Left ventricle myocardium inferior (tissue), 1 donor: ENCODE measurements around the gene CBL. TPM values are rescaled to one million over a fixed set of nuclear protein-coding genes. Genes with fewer than 3 reads are reported as not detected.

ENCODE experiments used
- DNase-seq: peaks from one replicate; pipeline ENCODE4 v3.0.0-alpha.2; 2020
- H3K27ac ChIP-seq: fragments of 200-600 bp; replicated peaks from 2 replicates; pipeline ENCODE4 v1.8.0; 2021
- H3K27me3 ChIP-seq: fragments of 200-600 bp; 2 replicates; pipeline ENCODE4 v1.8.0; 2021; ENCODE audit warnings: low read depth
- H3K36me3 ChIP-seq: fragments of 200-600 bp; 2 replicates; pipeline ENCODE4 v1.8.0; 2021
- H3K4me1 ChIP-seq: fragments of 200-600 bp; 2 replicates; pipeline ENCODE4 v1.8.0; 2021
- H3K4me3 ChIP-seq: fragments of 200-600 bp; 2 replicates; pipeline ENCODE4 v1.8.0; 2021; ENCODE audit warnings: mild to moderate bottlenecking, moderate library complexity
- H3K9me3 ChIP-seq: fragments of 200-600 bp; replicated peaks from 2 replicates; pipeline ENCODE4 v1.8.0; 2021
- CTCF ChIP-seq: fragments of 200-600 bp; IDR thresholded peaks from 2 replicates; pipeline ENCODE4 v1.8.0; 2021; ENCODE audit warnings: antibody characterized with exemption, mild to moderate bottlenecking, borderline replicate concordance
- intact Hi-C: fragments of 100-400 bp; cut with micrococcal nuclease; formaldehyde crosslinking; loops from one replicate; pipeline ENCODE4 v1.11.0; 2022
- total RNA-seq: library from RNA; stranded (reverse); fragmentation: NEBNext Ultra II Directional; extraction: Animal tissue kit (Norgen Biotek cat#: 25700); gene quantifications from one replicate; pipeline ENCODE4 v1.2.1, GENCODE V29; 2021
- donor health status: DM: no; HTN: yes; CAD: no; lungs with severe emphysema.

Gene CBL
- total RNA-seq, 1 donor from 2014 or later, result 7.0 TPM

GRCh38 chr11:119338965-119339588, 132.9 kb downstream of the CBL start:
- intact Hi-C loops, result no loop called here
- peak overlapping the region; percentile 77 for H3K4me3 ChIP-seq

GRCh38 chr11:119339589-119340334, 133.6 kb downstream of the CBL start:
- H3K4me3 ChIP-seq, result peak overlapping the region; percentile 77
- H3K27ac ChIP-seq, result peak overlapping the region; percentile 95
- no peaks in the 10 kb centered on the region for H3K9me3 ChIP-seq
- peak; percentile 96 for TF ChIP-seq CTCF
- H3K36me3 ChIP-seq, result peaks cover 5% of the 10 kb centered on the region
- no peaks in the 10 kb centered on the region for H3K27me3 ChIP-seq
- peak; percentile 81 for DNase-seq
- intact Hi-C loops, result no loop called here
- H3K4me1 ChIP-seq, result peaks cover 76% of the 10 kb centered on the region

More at GRCh38 chr11:119338965-119339588, 132.9 kb downstream of the CBL start:
- Histone ChIP-seq H3K27me3 (no peaks in the 10 kb centered on the region), H3K4me1 (peaks cover 77% of the 10 kb centered on the region), H3K9me3 (no peaks in the 10 kb centered on the region), H3K27ac (peak overlapping the region; percentile 95), H3K36me3 (peaks cover 5% of the 10 kb centered on the region)
- no peak for DNase-seq
- no peak for TF ChIP-seq CTCF

GRCh38 chr11:119340335-119341221, 134.4 kb downstream of the CBL start, which contains the start of gene C1QTNF5:
C1QTNF5 (minus strand) TSS chr11:119340883; CDS start chr11:119340397, 486 bp downstream.
- intact Hi-C loops, result no loop called here
- no peak for TF ChIP-seq CTCF
- H3K36me3 ChIP-seq, result peaks cover 5% of the 10 kb centered on the region
- H3K4me1 ChIP-seq, result peaks cover 68% of the 10 kb centered on the region
- peak within 1 kb of the TSS; percentile 95 for H3K27ac ChIP-seq
- peak within 1 kb of the TSS; percentile 77 for H3K4me3 ChIP-seq
- H3K9me3 ChIP-seq, result no peaks in the 10 kb centered on the region
- DNase-seq, result peak; percentile 91
- H3K27me3 ChIP-seq, result no peaks in the 10 kb centered on the region

GRCh38 chr11:119341222-119342022, 135.3 kb downstream of the CBL start:
- Histone ChIP-seq H3K4me3 (peak overlapping the region; percentile 77), H3K4me1 (peaks cover 59% of the 10 kb centered on the region), H3K27me3 (no peaks in the 10 kb centered on the region), H3K27ac (peak overlapping the region; percentile 95), H3K9me3 (no peaks in the 10 kb centered on the region), H3K36me3 (peaks cover 5% of the 10 kb centered on the region)
- no peak for DNase-seq
- no peak for TF ChIP-seq CTCF
- intact Hi-C loops, result no loop called here

- H3K9me3 ChIP-seq, result no peaks in the 10 kb centered on the region
- H3K27ac ChIP-seq, result no peak overlapping the region
- intact Hi-C loops, result no loop called here
- H3K27me3 ChIP-seq, result no peaks in the 10 kb centered on the region
- DNase-seq, result no peak
- no peak for TF ChIP-seq CTCF
- peaks cover 54% of the 10 kb centered on the region for H3K4me1 ChIP-seq
- peaks cover under 1% of the 10 kb centered on the region for H3K36me3 ChIP-seq
- no peak overlapping the region for H3K4me3 ChIP-seq
These were observed 135.8 kb downstream of the CBL start for GRCh38 chr11:119342023-119342300.
